GM19452 (cell line): ENCODE results near the gene TRIM25.
"Not testable (repeated sequence)": the region's sequence is repeated elsewhere in the genome, so short reads cannot be mapped to it uniquely, and the experiment has no call there.

Experiments
- ATAC-seq: cut with Tn5 transposase; IDR thresholded peaks from one replicate; pipeline ENCODE4 v1.9.1; 2021; ENCODE audit not compliant: unreplicated experiment

Gene TRIM25

DNA sequence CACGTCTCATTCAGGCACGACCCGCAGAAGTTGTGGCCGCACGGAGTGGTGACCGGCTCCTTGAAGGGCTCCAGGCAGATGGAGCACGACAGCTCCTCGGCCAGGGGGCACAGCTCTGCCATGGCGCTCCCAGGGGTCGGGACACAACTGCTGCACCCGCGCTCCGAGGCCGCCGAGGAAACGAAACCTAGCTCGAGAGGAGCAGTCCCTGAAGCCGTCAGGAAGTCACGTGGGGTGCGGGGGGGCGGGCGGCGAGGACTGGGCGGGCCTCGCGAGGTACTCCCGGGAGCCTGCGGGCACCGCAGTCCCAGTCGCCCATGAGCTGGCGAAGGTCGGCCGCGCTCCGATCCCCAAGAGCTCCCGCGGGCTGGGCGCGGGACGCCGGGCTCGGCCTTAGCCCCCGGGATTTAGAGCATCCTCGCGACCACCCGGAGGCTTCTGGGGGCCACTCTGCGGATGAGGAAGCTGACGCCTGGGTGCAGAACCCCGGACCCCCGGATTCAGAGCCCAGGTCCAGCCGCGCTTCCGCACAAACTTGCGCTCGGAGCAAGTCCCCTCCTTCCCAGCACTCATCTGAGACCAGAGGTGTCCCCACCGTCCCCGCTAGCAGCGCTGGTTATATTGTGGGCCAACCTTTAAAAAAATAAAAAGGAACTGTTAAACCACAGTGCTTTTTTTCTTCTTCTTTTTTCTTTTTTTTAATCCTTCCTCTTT is at the start of gene TRIM25:
TRIM25 (minus strand) TSS at position 183 of the 714 bp plus-strand sequence; CDS start at position 122, 61 bp downstream.
- ATAC-seq, result peak; percentile 68

GRCh38 chr17:56960596-56961538 is 47.0 kb upstream of the TRIM25 start, which contains the start of gene COIL:
COIL (minus strand) TSS chr17:56961050; CDS start chr17:56961019, 31 bp downstream.
- ATAC-seq, result peak; percentile 96

- ATAC-seq, result no peak
These were observed 43.1 kb upstream of the TRIM25 start for GRCh38 chr17:56956992-56957391.

- ATAC-seq, result no peak
These were observed 35.7 kb upstream of the TRIM25 start for GRCh38 chr17:56949595-56949994.

DNA sequence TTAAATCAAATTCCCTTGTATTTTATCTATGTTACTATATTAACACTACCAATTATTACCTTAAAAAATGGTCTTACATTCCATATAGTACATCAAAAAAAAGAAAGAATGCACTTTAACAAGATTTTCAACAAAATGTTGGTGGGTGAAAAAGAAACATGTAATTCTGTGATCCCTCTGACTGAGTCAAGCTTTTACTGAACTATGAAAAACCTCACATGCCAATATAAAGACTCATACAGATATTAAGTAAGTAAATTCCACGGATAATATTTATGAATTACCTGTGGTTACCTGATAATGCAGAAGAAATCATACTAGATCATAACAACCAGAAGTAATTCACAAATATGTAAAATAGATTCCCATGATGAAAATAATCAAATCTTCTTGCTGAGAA is 34.6 kb upstream of the TRIM25 start:
- ATAC-seq, result no peak

DNA sequence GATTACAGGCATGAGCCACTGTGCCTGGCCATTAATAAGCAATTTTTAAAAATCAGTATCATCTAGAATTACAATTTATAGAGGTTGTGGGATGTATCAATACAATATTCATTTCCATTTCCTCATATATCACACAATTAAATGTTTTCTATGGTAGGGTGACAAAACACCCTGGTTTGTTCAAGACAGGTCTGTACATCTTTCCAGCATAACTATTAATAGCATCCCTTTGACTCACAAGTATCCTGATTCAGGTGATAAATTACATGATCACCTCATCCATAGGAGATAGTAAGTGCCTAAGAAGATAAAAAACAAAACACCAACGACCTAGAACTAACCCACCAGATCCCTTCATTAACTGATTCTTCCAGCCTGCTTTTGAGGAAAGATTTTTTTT is 33.9 kb upstream of the TRIM25 start:
- no peak for ATAC-seq

DNA sequence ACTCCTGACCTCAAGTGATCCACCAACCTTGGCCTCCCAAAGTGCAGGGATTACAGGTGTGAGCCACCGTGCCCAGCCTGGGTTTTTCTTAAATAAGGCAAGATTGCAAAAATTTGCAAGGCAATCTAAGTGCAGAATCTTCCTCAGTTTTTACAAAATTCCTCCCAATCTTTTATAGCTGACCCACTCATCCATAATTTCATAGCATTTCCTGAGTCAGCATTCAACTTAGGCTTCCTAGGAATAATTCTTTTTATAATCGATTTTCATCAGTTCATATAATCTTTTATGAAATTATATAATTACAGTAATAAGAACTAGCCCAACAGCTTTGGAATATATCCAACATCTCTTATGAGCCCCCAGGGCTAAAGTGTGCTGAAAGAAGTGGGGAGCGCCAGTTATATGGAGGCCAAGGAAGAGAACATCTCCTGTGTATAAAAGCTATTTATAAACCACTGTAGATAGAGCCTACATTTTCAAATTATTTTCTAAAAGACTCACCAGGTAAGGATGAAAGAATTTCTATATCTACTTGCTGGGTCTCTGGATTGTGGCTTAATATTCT is 32.2 kb upstream of the TRIM25 start:
- no peak for ATAC-seq

- no peak for ATAC-seq
These were observed 29.8 kb upstream of the TRIM25 start for GRCh38 chr17:56943505-56944125.

- ATAC-seq, result no peak
These were observed 26.1 kb upstream of the TRIM25 start for GRCh38 chr17:56939869-56940484.

DNA sequence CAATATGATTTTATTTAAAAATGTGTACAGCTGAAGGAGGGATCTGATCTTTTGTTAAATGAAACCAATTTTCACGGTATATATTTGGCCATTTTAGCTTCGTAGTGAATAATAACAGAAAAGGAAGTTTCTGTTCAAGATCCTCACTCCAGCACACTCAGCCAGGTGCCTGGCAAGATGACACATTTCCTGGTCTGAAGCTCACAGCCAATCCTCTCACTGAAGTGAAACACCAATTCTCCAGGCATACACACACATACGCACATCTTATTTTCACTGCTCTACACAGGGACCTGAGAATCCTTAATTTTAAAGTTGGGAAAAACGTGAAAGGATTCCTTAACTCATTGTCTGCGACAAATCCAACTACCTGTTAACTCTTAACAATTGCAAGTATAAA is 24.4 kb upstream of the TRIM25 start:
- ATAC-seq, result not testable (repeated sequence)

- no peak for ATAC-seq
These were observed 23.8 kb upstream of the TRIM25 start for GRCh38 chr17:56937687-56938086.

DNA sequence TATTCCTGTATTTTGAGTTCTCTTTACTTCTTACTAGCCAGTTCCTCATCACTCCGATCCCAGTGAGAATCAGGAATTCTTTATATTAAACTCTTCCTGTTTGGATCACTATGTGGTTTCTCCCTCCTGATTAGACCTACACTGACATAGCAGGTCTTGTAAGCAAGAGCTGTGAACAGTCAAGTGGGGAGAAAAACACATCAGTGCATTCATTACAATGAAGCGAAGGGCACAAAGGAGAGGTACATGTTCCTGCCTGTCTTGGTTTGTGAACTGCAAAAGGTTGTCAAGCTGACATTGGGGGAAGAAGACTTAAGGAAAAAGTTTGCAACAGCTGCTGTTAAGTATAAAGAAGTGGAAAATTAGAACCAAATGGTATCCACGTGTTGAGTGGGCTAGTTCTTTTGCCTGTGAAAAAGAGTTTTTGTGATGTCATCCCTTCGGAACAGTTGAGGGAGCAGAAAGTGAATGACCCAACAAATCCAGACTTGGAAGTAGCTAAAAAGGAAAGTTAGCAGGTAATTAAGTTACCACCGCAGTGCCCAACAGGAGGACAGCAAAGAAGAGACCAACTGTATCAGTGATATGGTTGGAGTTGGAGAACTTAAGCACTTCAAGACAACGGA is 23.0 kb upstream of the TRIM25 start:
- no peak for ATAC-seq

- no peak for ATAC-seq
These were observed 21.6 kb upstream of the TRIM25 start for GRCh38 chr17:56935461-56935860.

GRCh38 chr17:56934280-56934679 is 20.4 kb upstream of the TRIM25 start:
- ATAC-seq, result no peak

- ATAC-seq, result no peak
These were observed 20.0 kb upstream of the TRIM25 start for GRCh38 chr17:56933868-56934267.

DNA sequence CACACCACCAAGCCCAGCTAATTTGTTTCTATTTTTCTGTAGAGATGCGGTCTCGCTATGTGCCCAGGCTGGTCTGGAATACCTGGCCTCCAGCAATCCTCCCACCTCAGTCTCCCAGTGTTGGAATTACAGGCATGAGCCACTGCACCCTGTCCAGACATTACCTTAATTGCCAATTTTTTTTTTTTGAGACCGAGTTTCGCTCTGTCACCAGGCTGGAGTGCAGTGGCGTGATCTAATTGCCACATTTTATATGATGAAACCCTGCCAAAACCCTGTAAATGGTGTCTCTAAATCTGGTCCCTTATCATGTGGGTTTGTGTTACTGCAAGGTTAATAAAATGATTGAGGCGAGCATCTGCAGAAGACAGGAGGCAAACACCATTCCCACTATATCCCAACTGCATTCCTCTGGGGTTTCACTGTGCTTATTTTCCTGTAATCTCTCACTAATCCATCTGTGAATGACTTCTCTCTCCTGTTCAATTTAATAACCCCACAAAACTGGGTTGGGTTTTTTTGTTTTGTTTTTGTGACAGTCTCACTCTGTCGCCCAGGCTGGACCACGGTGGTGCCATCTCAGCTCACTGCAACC is 19.4 kb upstream of the TRIM25 start:
- no peak for ATAC-seq

GRCh38 chr17:56930739-56931337 is 17.0 kb upstream of the TRIM25 start:
- no peak for ATAC-seq

DNA sequence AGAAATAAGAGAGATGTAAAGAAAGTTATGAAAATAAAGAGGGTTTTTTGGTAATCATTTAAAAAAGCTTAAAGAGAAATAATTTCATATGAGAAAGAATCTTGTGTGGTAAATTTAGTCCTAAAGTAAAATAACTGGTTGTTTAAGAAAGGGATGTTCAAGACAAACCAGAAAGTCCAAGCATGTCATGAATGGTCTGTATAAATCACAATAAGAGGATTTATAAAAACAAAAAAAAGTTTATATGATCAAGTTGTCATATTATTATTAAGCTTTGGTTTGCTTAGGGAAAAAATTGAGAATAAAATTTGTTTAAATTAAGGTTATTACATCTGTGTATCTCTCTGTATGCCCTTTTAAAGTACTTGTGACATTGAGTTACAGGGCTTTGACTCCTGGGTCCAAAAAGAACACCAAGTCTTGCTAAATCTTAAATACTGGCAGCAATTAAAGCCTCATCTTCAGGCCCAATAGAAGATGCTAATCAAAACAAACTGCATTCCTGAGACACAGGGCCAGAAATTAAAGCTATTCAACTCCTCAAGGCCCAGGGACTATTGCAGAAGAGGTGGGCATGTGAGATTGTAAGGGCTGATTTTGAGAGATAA is 15.6 kb upstream of the TRIM25 start:
- no peak for ATAC-seq

DNA sequence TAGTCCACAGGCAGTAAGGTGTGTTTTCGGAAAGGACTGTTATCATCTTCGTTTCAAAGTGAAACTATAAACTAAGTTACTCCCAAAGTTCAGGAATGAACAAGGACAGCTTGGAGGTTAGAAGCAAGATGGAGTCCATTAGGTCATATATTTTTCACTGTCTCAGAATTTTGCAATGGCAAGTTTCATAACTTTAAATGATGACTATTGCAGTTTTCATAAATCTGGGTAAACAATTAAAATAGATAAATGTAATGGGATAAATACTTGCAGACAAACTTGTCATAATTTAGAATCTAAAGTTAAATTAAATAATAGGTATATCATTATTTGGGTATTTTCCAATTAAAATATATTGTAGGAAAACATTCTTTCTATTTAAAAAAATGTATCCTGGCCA is 14.7 kb upstream of the TRIM25 start:
- no peak for ATAC-seq
